ENCODE data around the gene OR6C75. TPM values are rescaled to one million over a fixed set of nuclear protein-coding genes. Genes with fewer than 3 reads are reported as not detected.
"Not testable (repeated sequence)": the region's sequence is repeated elsewhere in the genome, so short reads cannot be mapped to it uniquely, and the experiment has no call there.

OR6C75 gene
- total and polyA plus RNA-seq, 2 experiments from 2014 or later: not detected

GRCh38 chr12:55413498-55414388, 51.0 kb downstream of the OR6C75 start:
- H3K9ac ChIP-seq; H2AFZ ChIP-seq; H4K20me1 ChIP-seq (ENCODE audit: insufficient read depth); in situ Hi-C loops (cut with MboI); H3K4me1 ChIP-seq (ENCODE audit: insufficient read depth); DNase-seq; H3K27me3 ChIP-seq (replicated peaks; ENCODE audit: insufficient read depth); H3K4me2 ChIP-seq (ENCODE audit: unreplicated experiment); H3K4me3 ChIP-seq; H3K27ac ChIP-seq; H3K36me3 ChIP-seq (ENCODE audit: low read depth); H3K79me2 ChIP-seq (ENCODE audit: insufficient read depth); H3F3A ChIP-seq (ENCODE audit: insufficient read depth); H3K9me2 ChIP-seq (ENCODE audit: insufficient read depth); H3K9me3 ChIP-seq (ENCODE audit: low read depth): not testable (repeated sequence)
- WGBS, 2 experiments (ENCODE audit: low coverage in 1 of 2, low lambda C conversion rate in 2 of 2, missing lambda C conversion rate in 2 of 2): 66 to 86% methylated on average over 5 of the region's 6 CpGs

GRCh38 chr12:55414396-55414823, 51.6 kb downstream of the OR6C75 start:
- H3K9me2 ChIP-seq (ENCODE audit: insufficient read depth); H2AFZ ChIP-seq; H3K27me3 ChIP-seq (replicated peaks; ENCODE audit: insufficient read depth); H3K4me2 ChIP-seq (ENCODE audit: unreplicated experiment); H3K36me3 ChIP-seq (ENCODE audit: low read depth); H3K27ac ChIP-seq; H3K4me1 ChIP-seq (ENCODE audit: insufficient read depth); H3K4me3 ChIP-seq; H3F3A ChIP-seq (ENCODE audit: insufficient read depth); H3K9ac ChIP-seq; in situ Hi-C loops (cut with MboI); H4K20me1 ChIP-seq (ENCODE audit: insufficient read depth); H3K9me3 ChIP-seq (ENCODE audit: low read depth); H3K79me2 ChIP-seq (ENCODE audit: insufficient read depth); DNase-seq: not testable (repeated sequence)
- 13 to 16% methylated on average over 11 of the region's 11 CpGs for WGBS, 2 experiments (ENCODE audit: low coverage in 1 of 2, low lambda C conversion rate in 2 of 2, missing lambda C conversion rate in 2 of 2)

- H3K27ac ChIP-seq; H4K20me1 ChIP-seq (ENCODE audit: insufficient read depth); H3K9me2 ChIP-seq (ENCODE audit: insufficient read depth); H3K4me3 ChIP-seq; H3K27me3 ChIP-seq (replicated peaks; ENCODE audit: insufficient read depth); H2AFZ ChIP-seq; H3K4me1 ChIP-seq (ENCODE audit: insufficient read depth); H3K9me3 ChIP-seq (ENCODE audit: low read depth); H3K36me3 ChIP-seq (ENCODE audit: low read depth); DNase-seq; in situ Hi-C loops (cut with MboI); H3K79me2 ChIP-seq (ENCODE audit: insufficient read depth); H3K4me2 ChIP-seq (ENCODE audit: unreplicated experiment); H3K9ac ChIP-seq; H3F3A ChIP-seq (ENCODE audit: insufficient read depth): not testable (repeated sequence)
- 0% methylated on average over 2 to 6 of the region's 34 CpGs for WGBS, 2 experiments (ENCODE audit: low coverage in 1 of 2, low lambda C conversion rate in 2 of 2, missing lambda C conversion rate in 2 of 2)
Measured at GRCh38 chr12:55414889-55415288, 52.1 kb downstream of the OR6C75 start.

- no peak overlapping the region for H3K4me2 ChIP-seq (ENCODE audit: unreplicated experiment)
- H3K9ac ChIP-seq: no peak overlapping the region
- H3K27ac ChIP-seq: no peak overlapping the region
- H3K79me2 ChIP-seq (ENCODE audit: insufficient read depth): no peaks in the 10 kb centered on the region
- H3K9me2 ChIP-seq (ENCODE audit: insufficient read depth): no peaks in the 10 kb centered on the region
- no peak for DNase-seq
- in situ Hi-C loops (cut with MboI): no loop called here
- H3F3A ChIP-seq (ENCODE audit: insufficient read depth): no peaks in the 10 kb centered on the region
- no peaks in the 10 kb centered on the region for H3K27me3 ChIP-seq (replicated peaks; ENCODE audit: insufficient read depth)
- H4K20me1 ChIP-seq (ENCODE audit: insufficient read depth): no peaks in the 10 kb centered on the region
- WGBS, 2 experiments (ENCODE audit: low coverage in 1 of 2, low lambda C conversion rate in 2 of 2, missing lambda C conversion rate in 2 of 2): 4 to 24% methylated on average over 1 of the region's 1 CpG
- H3K4me3 ChIP-seq: no peak overlapping the region
- H3K4me1 ChIP-seq (ENCODE audit: insufficient read depth): no peaks in the 10 kb centered on the region
- H2AFZ ChIP-seq: no peak overlapping the region; the same call in 1 of the 2 replicates
- H3K9me3 ChIP-seq (ENCODE audit: low read depth): no peaks in the 10 kb centered on the region
- no peaks in the 10 kb centered on the region for H3K36me3 ChIP-seq (ENCODE audit: low read depth)
- TF ChIP-seq EZH2 (IDR thresholded peaks at IDR 0.05; ENCODE audit: insufficient read depth, poor library complexity, severe bottlenecking) (no peak), EZH2phosphoT487 (IDR thresholded peaks at IDR 0.05; ENCODE audit: insufficient read depth, low read depth) (no peak)
Measured at GRCh38 chr12:55416961-55417360, 54.2 kb downstream of the OR6C75 start.

Other genes starting within 250 kb of the OR6C75 start
- gene OR9K2, start 236.6 kb upstream of the OR6C75 start, total RNA-seq (2014; rRNA removed; shearing (Covaris generic)): not detected in 2 replicates
- not detected in 2 replicates for gene OR9K2, start 236.6 kb upstream of the OR6C75 start, polyA plus RNA-seq (2016; fragmentation: Nextera tagmentation; extraction: Ambion mirVana)
- not detected in 2 replicates for gene OR10A7, start 141.9 kb upstream of the OR6C75 start, total RNA-seq (2014; rRNA removed; shearing (Covaris generic))
- not detected in 2 replicates for gene OR10A7, start 141.9 kb upstream of the OR6C75 start, polyA plus RNA-seq (2016; fragmentation: Nextera tagmentation; extraction: Ambion mirVana)
- gene OR6C74, start 118.4 kb upstream of the OR6C75 start, total RNA-seq (2014; rRNA removed; shearing (Covaris generic)): not detected in 2 replicates
- not detected in 2 replicates for gene OR6C74, start 118.4 kb upstream of the OR6C75 start, polyA plus RNA-seq (2016; fragmentation: Nextera tagmentation; extraction: Ambion mirVana)
- not detected in 2 replicates for gene OR6C6, start 66.4 kb upstream of the OR6C75 start, total RNA-seq (2014; rRNA removed; shearing (Covaris generic))
- gene OR6C6, start 66.4 kb upstream of the OR6C75 start, polyA plus RNA-seq (2016; fragmentation: Nextera tagmentation; extraction: Ambion mirVana): not detected in 2 replicates
- gene OR6C1, start 48.6 kb upstream of the OR6C75 start, total RNA-seq (2014; rRNA removed; shearing (Covaris generic)): not detected in 2 replicates
- not detected in 2 replicates for gene OR6C1, start 48.6 kb upstream of the OR6C75 start, polyA plus RNA-seq (2016; fragmentation: Nextera tagmentation; extraction: Ambion mirVana)
- not detected in 2 replicates for gene OR6C3, start 32.2 kb upstream of the OR6C75 start, total RNA-seq (2014; rRNA removed; shearing (Covaris generic))
- not detected in 2 replicates for gene OR6C3, start 32.2 kb upstream of the OR6C75 start, polyA plus RNA-seq (2016; fragmentation: Nextera tagmentation; extraction: Ambion mirVana)
- gene OR6C65, start 37.6 kb downstream of the OR6C75 start, total RNA-seq (2014; rRNA removed; shearing (Covaris generic)): not detected in 2 replicates
- gene OR6C65, start 37.6 kb downstream of the OR6C75 start, polyA plus RNA-seq (2016; fragmentation: Nextera tagmentation; extraction: Ambion mirVana): not detected in 2 replicates
- gene OR6C76, start 63.3 kb downstream of the OR6C75 start, total RNA-seq (2014; rRNA removed; shearing (Covaris generic)): not detected in 2 replicates
- not detected in 2 replicates for gene OR6C76, start 63.3 kb downstream of the OR6C75 start, polyA plus RNA-seq (2016; fragmentation: Nextera tagmentation; extraction: Ambion mirVana)
- gene OR6C2, start 81.1 kb downstream of the OR6C75 start, total RNA-seq (2014; rRNA removed; shearing (Covaris generic)): not detected in 2 replicates
- gene OR6C2, start 81.1 kb downstream of the OR6C75 start, polyA plus RNA-seq (2016; fragmentation: Nextera tagmentation; extraction: Ambion mirVana): not detected in 2 replicates
- not detected in 2 replicates for gene OR6C70, start 107.2 kb downstream of the OR6C75 start, total RNA-seq (2014; rRNA removed; shearing (Covaris generic))
- not detected in 2 replicates for gene OR6C70, start 107.2 kb downstream of the OR6C75 start, polyA plus RNA-seq (2016; fragmentation: Nextera tagmentation; extraction: Ambion mirVana)
- not detected in 2 replicates for gene OR6C68, start 129.4 kb downstream of the OR6C75 start, total RNA-seq (2014; rRNA removed; shearing (Covaris generic))
- gene OR6C68, start 129.4 kb downstream of the OR6C75 start, polyA plus RNA-seq (2016; fragmentation: Nextera tagmentation; extraction: Ambion mirVana): not detected in 2 replicates
- gene OR6C4, start 186.6 kb downstream of the OR6C75 start, total RNA-seq (2014; rRNA removed; shearing (Covaris generic)): not detected in 2 replicates
- not detected in 2 replicates for gene OR6C4, start 186.6 kb downstream of the OR6C75 start, polyA plus RNA-seq (2016; fragmentation: Nextera tagmentation; extraction: Ambion mirVana)
- gene OR2AP1, start 209.5 kb downstream of the OR6C75 start, total RNA-seq (2014; rRNA removed; shearing (Covaris generic)): not detected in 2 replicates
- not detected in 2 replicates for gene OR2AP1, start 209.5 kb downstream of the OR6C75 start, polyA plus RNA-seq (2016; fragmentation: Nextera tagmentation; extraction: Ambion mirVana)

Measured in GM23248 (cell line).